Activated naive CD8-positive, alpha-beta T cell treated with anti-CD3 and anti-CD28 coated beads, Interleukin-2, amount 10 ng/mL, durations not matched to agents 7 days and 5 days (primary cell): ENCODE results near the gene PLD5. TPM values are rescaled to one million over a fixed set of nuclear protein-coding genes. Genes with fewer than 3 reads are reported as not detected.
A peak's percentile ranks its signal among the peaks of the same experiment; 100 is the strongest.

Experiments used
- ATAC-seq: fragments of 150-1000 bp; cut with Tn5 transposase; one replicate; pipeline ENCODE4 v1.10.0; 2021; ENCODE audit warnings: low read depth, moderate library complexity
- POLR2A ChIA-PET: fragments of 350-600 bp; sonication (Branson Sonifier 250); formaldehyde crosslinking; loops from one replicate; lab custom pipeline; 2021; ENCODE audit warnings: antibody characterized with exemption; lab: Charles Lee
- DNase-seq: peaks from one replicate; pipeline ENCODE4 v3.0.0; 2021
- H3K27ac Mint-ChIP-seq: one replicate; pipeline ENCODE4 v1.8.0; 2022; ENCODE audit warnings: mild to moderate bottlenecking, mixed read lengths
- H3K27me3 Mint-ChIP-seq: one replicate; pipeline ENCODE4 v1.8.0; 2022; ENCODE audit warnings: mild to moderate bottlenecking, moderate library complexity, mixed read lengths
- H3K36me3 Mint-ChIP-seq: one replicate; pipeline ENCODE4 v1.8.0; 2021; ENCODE audit warnings: mild to moderate bottlenecking, mixed read lengths
- H3K4me1 Mint-ChIP-seq: one replicate; pipeline ENCODE4 v1.8.0; 2021; ENCODE audit warnings: mixed read lengths
- H3K4me3 Mint-ChIP-seq: one replicate; pipeline ENCODE4 v1.8.0; 2022; ENCODE audit warnings: mild to moderate bottlenecking, moderate library complexity, mixed read lengths
- H3K9me3 Mint-ChIP-seq: one replicate; pipeline ENCODE4 v1.8.0; 2021; ENCODE audit warnings: mixed read lengths
- total RNA-seq, 2 experiments: library from RNA; stranded (reverse); gene quantifications; one replicate each; pipeline ENCODE4 v1.2.3, GENCODE V29; 2021

Gene PLD5
- total RNA-seq = not detected

GRCh38 chr1:242524571-242525359 lies at the start of gene PLD5:
Gene PLD5 (minus strand): TSS chr1:242524697.
- ATAC-seq (peak; percentile 47), DNase-seq (peak; percentile 26)
- Mint-ChIP-seq H3K4me1 (peaks cover 3% of the 10 kb centered on the region), H3K27me3 (peaks cover 47% of the 10 kb centered on the region), H3K9me3 (no peaks in the 10 kb centered on the region), H3K4me3 (peak within 1 kb of the TSS; percentile 53), H3K36me3 (no peaks in the 10 kb centered on the region), H3K27ac (no peak within 1 kb of the TSS)
- POLR2A ChIA-PET = no interaction called here

GRCh38 chr1:242569867-242570266 lies 45.4 kb upstream of the PLD5 start:
- H3K27me3 Mint-ChIP-seq = no peaks in the 10 kb centered on the region
- ATAC-seq = no peak
- POLR2A ChIA-PET = no interaction called here

GRCh38 chr1:242568666-242569065 lies 44.2 kb upstream of the PLD5 start:
- DNase-seq = no peak
- no peak overlapping the region for H3K4me3 Mint-ChIP-seq
- H3K9me3 Mint-ChIP-seq = no peaks in the 10 kb centered on the region
- H3K27me3 Mint-ChIP-seq = no peaks in the 10 kb centered on the region
- POLR2A ChIA-PET = no interaction called here
- ATAC-seq = no peak
- H3K36me3 Mint-ChIP-seq = no peaks in the 10 kb centered on the region
- no peak overlapping the region for H3K27ac Mint-ChIP-seq
- no peaks in the 10 kb centered on the region for H3K4me1 Mint-ChIP-seq

More at GRCh38 chr1:242569867-242570266, 45.4 kb upstream of the PLD5 start:
- H3K27ac Mint-ChIP-seq = no peak overlapping the region
- DNase-seq = no peak
- no peaks in the 10 kb centered on the region for H3K36me3 Mint-ChIP-seq
- no peaks in the 10 kb centered on the region for H3K4me1 Mint-ChIP-seq
- no peaks in the 10 kb centered on the region for H3K9me3 Mint-ChIP-seq
- H3K4me3 Mint-ChIP-seq = no peak overlapping the region

DNA sequence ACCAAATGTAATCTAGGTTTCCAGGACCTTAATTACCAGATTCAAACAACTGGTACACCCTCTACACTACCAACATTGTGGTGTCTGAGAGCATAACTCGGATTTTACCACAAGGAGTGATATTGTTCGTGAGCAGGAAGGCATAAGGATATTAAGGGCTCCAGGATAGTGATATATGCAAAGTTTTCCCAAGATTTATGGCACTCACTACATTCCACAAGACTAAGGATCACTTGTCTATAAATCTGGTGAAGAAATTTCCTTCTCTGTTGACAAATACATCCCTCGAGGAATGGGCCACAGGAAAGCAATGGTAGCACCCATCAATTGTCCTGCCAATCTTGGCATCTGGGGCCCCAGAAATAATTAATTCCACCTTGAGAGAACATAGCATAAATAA lies 43.1 kb upstream of the PLD5 start:
- Mint-ChIP-seq H3K36me3 (no peaks in the 10 kb centered on the region), H3K27me3 (no peaks in the 10 kb centered on the region), H3K4me1 (no peaks in the 10 kb centered on the region), H3K4me3 (no peak overlapping the region), H3K27ac (no peak overlapping the region), H3K9me3 (peaks cover 3% of the 10 kb centered on the region)
- DNase-seq (no peak), ATAC-seq (no peak)
- POLR2A ChIA-PET = no interaction called here

DNA sequence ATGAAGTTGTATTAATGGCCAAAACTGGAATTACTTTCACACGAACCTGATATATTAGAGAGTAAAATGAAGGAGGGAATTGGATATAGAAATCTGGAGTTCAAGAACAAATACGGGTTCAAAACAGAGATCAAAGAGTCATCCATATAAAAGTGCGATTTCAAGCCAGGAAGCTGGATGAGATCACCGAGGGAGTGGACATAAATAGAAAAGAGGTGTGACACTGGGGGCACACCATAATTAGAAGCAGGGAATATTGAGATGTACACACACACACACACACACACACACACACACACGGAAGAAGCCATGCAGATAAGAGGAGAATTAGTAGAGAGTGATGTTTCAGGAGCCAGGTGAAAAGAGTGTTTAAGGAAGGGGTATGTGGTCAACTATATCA lies 32.3 kb upstream of the PLD5 start:
- Mint-ChIP-seq H3K36me3 (no peaks in the 10 kb centered on the region), H3K4me3 (no peak overlapping the region), H3K27me3 (no peaks in the 10 kb centered on the region), H3K4me1 (no peaks in the 10 kb centered on the region), H3K27ac (no peak overlapping the region), H3K9me3 (no peaks in the 10 kb centered on the region)
- ATAC-seq (no peak), DNase-seq (no peak)
- POLR2A ChIA-PET = no interaction called here

GRCh38 chr1:242556276-242556675 lies 31.8 kb upstream of the PLD5 start:
- H3K4me1 Mint-ChIP-seq = no peaks in the 10 kb centered on the region
- no peak overlapping the region for H3K27ac Mint-ChIP-seq
- no peak for ATAC-seq
- DNase-seq = no peak
- H3K36me3 Mint-ChIP-seq = no peaks in the 10 kb centered on the region
- POLR2A ChIA-PET = no interaction called here
- H3K27me3 Mint-ChIP-seq = no peaks in the 10 kb centered on the region
- H3K9me3 Mint-ChIP-seq = no peaks in the 10 kb centered on the region
- H3K4me3 Mint-ChIP-seq = no peak overlapping the region

DNA sequence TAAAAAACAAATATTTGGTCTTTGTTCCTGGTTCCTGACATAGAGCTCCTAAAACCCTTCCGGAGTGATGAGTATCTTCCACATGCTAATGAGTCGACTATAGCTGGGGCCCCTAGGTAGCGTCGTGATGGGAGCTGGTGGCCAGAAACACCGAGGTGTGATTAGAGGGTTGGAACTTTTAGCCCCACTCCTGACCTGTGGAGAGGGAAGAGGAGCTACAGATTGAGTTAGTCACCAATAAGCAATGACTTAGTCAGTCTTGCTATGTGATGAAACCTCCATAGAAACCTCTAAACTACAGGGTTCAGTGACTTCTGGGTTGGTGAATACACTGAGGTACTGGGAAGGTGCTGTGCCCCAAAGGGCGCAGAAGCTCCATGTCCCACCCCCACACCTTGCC lies 30.1 kb upstream of the PLD5 start:
- Mint-ChIP-seq H3K4me1 (no peaks in the 10 kb centered on the region), H3K4me3 (no peak overlapping the region), H3K27me3 (no peaks in the 10 kb centered on the region), H3K36me3 (no peaks in the 10 kb centered on the region), H3K9me3 (no peaks in the 10 kb centered on the region), H3K27ac (no peak overlapping the region)
- DNase-seq (no peak), ATAC-seq (no peak)
- POLR2A ChIA-PET = no interaction called here

DNA sequence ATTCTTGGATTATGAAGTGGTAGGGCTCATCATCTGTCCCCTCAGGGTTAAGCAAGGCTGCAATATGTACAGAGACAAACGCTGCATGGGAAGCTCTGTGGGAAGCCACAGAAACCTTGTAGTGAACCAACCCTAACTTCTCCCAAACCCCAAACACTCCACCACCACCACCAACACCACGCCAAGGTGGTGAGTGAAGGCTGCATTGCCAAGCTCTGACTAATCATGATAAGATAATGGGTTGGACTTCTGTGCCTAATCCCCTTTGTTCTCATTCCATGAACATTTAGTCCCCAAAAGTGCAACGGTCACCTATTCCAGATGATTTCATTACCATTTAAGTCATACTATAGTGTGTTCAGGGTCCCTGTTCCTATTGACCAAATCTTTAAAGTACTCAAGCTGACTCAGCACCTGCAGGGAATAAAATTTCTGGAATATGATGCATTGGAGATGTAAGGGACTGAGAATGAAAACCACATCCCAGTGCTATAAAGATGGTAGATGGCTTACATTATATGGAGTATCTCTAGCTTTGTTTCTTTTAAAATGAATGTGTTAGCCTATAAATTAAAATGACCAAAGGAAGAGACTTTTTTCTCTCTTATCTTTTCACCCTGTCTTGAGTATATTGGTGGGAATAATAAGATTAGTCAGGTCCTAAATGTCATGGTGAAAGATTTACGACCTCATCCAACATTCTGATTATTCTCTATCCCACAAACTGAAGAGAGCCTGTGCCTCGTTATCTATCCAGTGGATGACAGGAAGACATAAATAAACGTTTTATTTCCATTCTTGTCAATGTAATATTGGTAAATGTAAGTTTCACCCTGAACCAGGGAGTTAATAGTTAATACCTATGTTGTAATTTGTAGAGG lies 22.6 kb upstream of the PLD5 start:
- H3K27me3 Mint-ChIP-seq = no peaks in the 10 kb centered on the region
- no peak overlapping the region for H3K27ac Mint-ChIP-seq
- POLR2A ChIA-PET = no interaction called here
- no peaks in the 10 kb centered on the region for H3K36me3 Mint-ChIP-seq
- no peaks in the 10 kb centered on the region for H3K4me1 Mint-ChIP-seq
- ATAC-seq (no peak), DNase-seq (no peak)
- H3K9me3 Mint-ChIP-seq = peaks cover 2% of the 10 kb centered on the region
- H3K4me3 Mint-ChIP-seq = no peak overlapping the region

GRCh38 chr1:242546441-242546840 lies 21.9 kb upstream of the PLD5 start:
- Mint-ChIP-seq H3K9me3 (peaks cover 2% of the 10 kb centered on the region), H3K27me3 (no peaks in the 10 kb centered on the region), H3K4me3 (no peak overlapping the region), H3K4me1 (no peaks in the 10 kb centered on the region), H3K36me3 (no peaks in the 10 kb centered on the region), H3K27ac (no peak overlapping the region)
- DNase-seq (no peak), ATAC-seq (no peak)
- POLR2A ChIA-PET = no interaction called here

GRCh38 chr1:242544071-242544470 lies 19.6 kb upstream of the PLD5 start:
- no peaks in the 10 kb centered on the region for H3K4me1 Mint-ChIP-seq
- peaks cover 2% of the 10 kb centered on the region for H3K9me3 Mint-ChIP-seq
- no peak overlapping the region for H3K4me3 Mint-ChIP-seq
- H3K27ac Mint-ChIP-seq = no peak overlapping the region
- no peaks in the 10 kb centered on the region for H3K27me3 Mint-ChIP-seq
- DNase-seq (no peak), ATAC-seq (no peak)
- POLR2A ChIA-PET = no interaction called here
- H3K36me3 Mint-ChIP-seq = no peaks in the 10 kb centered on the region

- peaks cover 2% of the 10 kb centered on the region for H3K9me3 Mint-ChIP-seq
- H3K27ac Mint-ChIP-seq = no peak overlapping the region
- no peaks in the 10 kb centered on the region for H3K36me3 Mint-ChIP-seq
- POLR2A ChIA-PET = no interaction called here
- H3K4me3 Mint-ChIP-seq = no peak overlapping the region
- ATAC-seq (no peak), DNase-seq (no peak)
- H3K27me3 Mint-ChIP-seq = no peaks in the 10 kb centered on the region
- no peaks in the 10 kb centered on the region for H3K4me1 Mint-ChIP-seq
Measured at GRCh38 chr1:242542271-242542670, 17.8 kb upstream of the PLD5 start.

- H3K27me3 Mint-ChIP-seq = no peaks in the 10 kb centered on the region
- no peak overlapping the region for H3K27ac Mint-ChIP-seq
- ATAC-seq (no peak), DNase-seq (no peak)
- no peaks in the 10 kb centered on the region for H3K9me3 Mint-ChIP-seq
- H3K36me3 Mint-ChIP-seq = no peaks in the 10 kb centered on the region
- no peak overlapping the region for H3K4me3 Mint-ChIP-seq
- POLR2A ChIA-PET = no interaction called here
- no peaks in the 10 kb centered on the region for H3K4me1 Mint-ChIP-seq
Measured at GRCh38 chr1:242535986-242536385, 11.5 kb upstream of the PLD5 start.

GRCh38 chr1:242534753-242535152 lies 10.3 kb upstream of the PLD5 start:
- Mint-ChIP-seq H3K4me1 (no peaks in the 10 kb centered on the region), H3K27me3 (no peaks in the 10 kb centered on the region), H3K9me3 (no peaks in the 10 kb centered on the region), H3K36me3 (no peaks in the 10 kb centered on the region), H3K27ac (no peak overlapping the region), H3K4me3 (no peak overlapping the region)
- POLR2A ChIA-PET = no interaction called here
- DNase-seq = no peak
- no peak for ATAC-seq

DNA sequence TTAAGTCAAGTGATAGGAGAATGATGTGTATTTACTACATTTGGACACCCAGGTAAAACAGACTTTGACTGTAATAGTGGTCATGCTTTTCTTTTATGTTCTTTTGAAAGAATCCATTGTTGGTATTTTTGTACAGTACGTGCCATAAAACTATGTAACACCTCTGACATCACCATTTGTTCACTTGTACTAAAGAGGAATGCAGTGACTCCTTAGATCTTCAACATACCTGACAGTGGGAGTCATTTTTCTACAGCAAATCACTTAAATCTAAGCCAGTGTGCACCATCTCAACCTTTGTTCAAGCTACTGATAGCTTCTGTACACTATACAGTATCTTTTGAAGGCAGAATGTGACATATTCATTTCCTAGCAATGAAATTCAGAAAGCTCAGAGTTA lies 6.3 kb upstream of the PLD5 start:
- ATAC-seq (no peak), DNase-seq (no peak)
- Mint-ChIP-seq H3K27me3 (peaks cover 15% of the 10 kb centered on the region), H3K4me1 (no peaks in the 10 kb centered on the region), H3K27ac (no peak overlapping the region), H3K36me3 (no peaks in the 10 kb centered on the region), H3K9me3 (no peaks in the 10 kb centered on the region), H3K4me3 (no peak overlapping the region)
- POLR2A ChIA-PET = no interaction called here
